Measurements from ENCODE around the gene NOL4L. TPM values are rescaled to one million over a fixed set of nuclear protein-coding genes. Genes with fewer than 3 reads are reported as not detected.
A peak's percentile ranks its signal among the peaks of the same experiment; 100 is the strongest.

NOL4L gene
- total RNA-seq, 1 experiment from 2014 or later: 31.7 TPM

DNA sequence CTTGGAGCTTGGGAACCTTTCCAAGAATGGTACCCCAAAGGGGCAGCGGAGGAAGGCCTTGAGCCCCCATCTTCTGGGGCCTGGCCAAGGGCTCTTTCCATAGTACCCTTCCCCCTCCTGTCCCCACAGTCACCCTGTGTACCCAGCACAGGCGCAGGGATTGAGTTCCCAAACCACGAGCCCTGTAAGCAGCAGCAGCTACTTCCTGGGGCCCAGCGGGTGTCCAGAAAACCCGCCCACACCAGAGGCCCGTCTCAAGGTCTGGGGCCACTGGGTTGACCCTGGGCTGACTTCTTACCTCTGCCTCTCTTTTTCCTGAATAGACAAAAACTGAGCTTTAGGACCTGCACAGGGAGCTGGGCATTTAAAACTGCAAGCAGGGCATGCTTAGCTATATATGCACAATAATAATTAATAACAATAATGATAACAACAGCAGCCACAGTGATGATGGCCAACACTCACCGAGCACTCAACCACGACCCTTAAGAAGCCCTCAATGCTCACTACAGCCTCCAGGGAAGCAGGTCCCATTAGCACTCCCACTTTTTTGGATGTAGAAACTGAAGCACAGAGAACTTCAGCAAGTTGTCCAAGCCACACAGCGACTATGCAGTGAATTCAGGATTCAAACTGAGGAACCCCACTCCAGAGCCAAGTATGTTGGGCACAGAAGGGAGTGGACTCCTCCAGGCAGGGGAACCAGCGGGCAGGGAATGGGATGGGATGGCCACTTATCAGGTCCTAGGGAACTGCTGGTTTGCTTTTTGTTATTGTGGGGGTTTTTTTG is 14.5 kb downstream of the NOL4L start:
- Histone ChIP-seq H2AFZ (ENCODE audit: low read length) (no peak overlapping the region), H2BK20ac (ENCODE audit: low read depth, low read length, poor library complexity, severe bottlenecking) (no peak overlapping the region), H4K8ac (replicated peaks; ENCODE audit: insufficient read length, low read depth, low read length) (no peak overlapping the region), H3K14ac (ENCODE audit: insufficient read depth, low read length) (no peak overlapping the region), H3K4me2 (ENCODE audit: insufficient read depth, insufficient read length, low read length) (no peak overlapping the region), H4K20me1 (ENCODE audit: control insufficient read depth, insufficient read depth, insufficient read length) (no peaks in the 10 kb centered on the region), H3K56ac (ENCODE audit: insufficient read length, low read depth, low read length) (no peak overlapping the region), H2BK12ac (ENCODE audit: insufficient read length, low read depth, low read length) (no peak overlapping the region), H3K4ac (ENCODE audit: low read depth, low read length) (no peak overlapping the region), H3K9ac (ENCODE audit: extremely low read depth, insufficient read length, low read length) (no peak overlapping the region), H4K5ac (ENCODE audit: insufficient read length, low read depth, low read length) (no peak overlapping the region), H3T11ph (ENCODE audit: low read length) (no peak overlapping the region), H3K23ac (ENCODE audit: insufficient read length, low read depth, low read length) (no peak overlapping the region), H2BK15ac (ENCODE audit: low read depth, low read length) (no peak overlapping the region), H3K79me2 (ENCODE audit: insufficient read depth, low read length) (no peaks in the 10 kb centered on the region), H3K27ac (ENCODE audit: insufficient read length, low read depth, low read length) (no peak overlapping the region), H3K4me1 (ENCODE audit: insufficient read depth, low read length) (no peaks in the 10 kb centered on the region), H3K23me2 (ENCODE audit: insufficient read length, low read depth, low read length, poor library complexity, severe bottlenecking) (no peaks in the 10 kb centered on the region), H2AK5ac (ENCODE audit: insufficient read length, low read length) (no peak overlapping the region), H3K27me3 (ENCODE audit: insufficient read depth, low read length) (no peaks in the 10 kb centered on the region), H3K18ac (ENCODE audit: insufficient read length, low read depth, low read length) (no peak overlapping the region), H3K79me1 (ENCODE audit: insufficient read depth, low read depth, low read length, poor library complexity, severe bottlenecking) (no peaks in the 10 kb centered on the region), H2BK120ac (ENCODE audit: low read depth, low read length, poor library complexity, severe bottlenecking) (no peak overlapping the region), H2BK5ac (ENCODE audit: insufficient read length, low read length) (no peak overlapping the region), H4K91ac (ENCODE audit: insufficient read length, low read depth, low read length) (no peak overlapping the region), H3K9me3 (ENCODE audit: control insufficient read depth, low read depth, low read length) (no peaks in the 10 kb centered on the region)
- Mint-ChIP-seq H3K27ac (no peak overlapping the region), H3K4me1 (peaks cover 11 to 17% of the 10 kb centered on the region in 2 experiments), H3K36me3 (ENCODE audit: insufficient read depth in 1 of 3, low read depth in 3 of 3) (peaks cover 0 to under 1% (median 0%) of the 10 kb centered on the region in 3 experiments; a peak in 1 of 7 replicates), H3K4me3 (no peak overlapping the region), H3K9me3 (no peaks in the 10 kb centered on the region), H3K27me3 (ENCODE audit: low read depth) (peaks cover 19% of the 10 kb centered on the region)
- no CpG with 5 or more reads among the region's 10 CpGs for WGBS (ENCODE audit: extremely low coverage, insufficient read length, low lambda C conversion rate)
- peak; percentile 65 for DNase-seq
- TF ChIP-seq, protein P1, sequence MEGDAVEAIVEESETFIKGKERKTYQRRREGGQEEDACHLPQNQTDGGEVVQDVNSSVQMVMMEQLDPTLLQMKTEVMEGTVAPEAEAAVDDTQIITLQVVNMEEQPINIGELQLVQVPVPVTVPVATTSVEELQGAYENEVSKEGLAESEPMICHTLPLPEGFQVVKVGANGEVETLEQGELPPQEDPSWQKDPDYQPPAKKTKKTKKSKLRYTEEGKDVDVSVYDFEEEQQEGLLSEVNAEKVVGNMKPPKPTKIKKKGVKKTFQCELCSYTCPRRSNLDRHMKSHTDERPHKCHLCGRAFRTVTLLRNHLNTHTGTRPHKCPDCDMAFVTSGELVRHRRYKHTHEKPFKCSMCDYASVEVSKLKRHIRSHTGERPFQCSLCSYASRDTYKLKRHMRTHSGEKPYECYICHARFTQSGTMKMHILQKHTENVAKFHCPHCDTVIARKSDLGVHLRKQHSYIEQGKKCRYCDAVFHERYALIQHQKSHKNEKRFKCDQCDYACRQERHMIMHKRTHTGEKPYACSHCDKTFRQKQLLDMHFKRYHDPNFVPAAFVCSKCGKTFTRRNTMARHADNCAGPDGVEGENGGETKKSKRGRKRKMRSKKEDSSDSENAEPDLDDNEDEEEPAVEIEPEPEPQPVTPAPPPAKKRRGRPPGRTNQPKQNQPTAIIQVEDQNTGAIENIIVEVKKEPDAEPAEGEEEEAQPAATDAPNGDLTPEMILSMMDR (conservative IDR thresholded peaks at IDR 0.05): no peak
